GM12873 (cell line): ENCODE measurements around the gene SAMD13.

Experiments used
- TF ChIP-seq, protein P1 (sequence below): IDR thresholded peaks from 2 replicates; pipeline ENCODE4 v1.5.1; 2012; ENCODE audit warnings: low read depth, mild to moderate bottlenecking, moderate library complexity, low read length, control low read depth; ENCODE audit not compliant: insufficient read depth; ENCODE audit errors: missing control alignments

SAMD13 gene

DNA sequence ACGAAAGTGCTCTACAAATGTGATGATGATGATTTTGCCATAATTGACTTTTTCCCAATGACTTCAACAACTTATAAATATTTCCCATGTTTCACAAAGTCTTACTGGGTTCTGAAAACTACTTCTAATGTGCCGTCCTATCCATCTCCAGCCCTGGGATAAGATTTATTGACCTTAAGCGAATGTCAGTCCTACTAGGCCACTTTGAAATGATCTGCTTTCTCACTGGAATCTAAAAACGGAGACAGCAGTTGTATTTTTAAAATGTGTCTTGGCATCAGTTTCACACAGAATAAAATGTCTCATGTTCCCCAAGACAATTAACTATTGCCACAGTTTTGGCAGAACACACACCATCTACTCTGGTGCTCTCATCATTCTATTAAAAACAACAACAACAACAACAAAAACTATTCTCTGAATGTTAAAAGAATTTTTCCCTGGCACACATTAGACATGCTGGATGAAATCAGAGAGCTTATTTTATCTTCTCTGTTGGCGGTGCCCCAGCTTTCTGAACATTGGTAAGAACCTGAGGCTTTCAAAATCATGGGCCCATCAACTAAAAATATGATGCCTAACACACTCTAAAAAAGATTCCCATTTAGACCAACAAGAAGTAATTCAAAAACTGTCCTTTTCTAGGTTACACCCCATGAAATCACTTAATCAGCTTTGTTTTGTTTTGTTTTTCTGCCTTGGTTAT, 73.6 kb downstream of the SAMD13 start:
- TF ChIP-seq, protein P1, sequence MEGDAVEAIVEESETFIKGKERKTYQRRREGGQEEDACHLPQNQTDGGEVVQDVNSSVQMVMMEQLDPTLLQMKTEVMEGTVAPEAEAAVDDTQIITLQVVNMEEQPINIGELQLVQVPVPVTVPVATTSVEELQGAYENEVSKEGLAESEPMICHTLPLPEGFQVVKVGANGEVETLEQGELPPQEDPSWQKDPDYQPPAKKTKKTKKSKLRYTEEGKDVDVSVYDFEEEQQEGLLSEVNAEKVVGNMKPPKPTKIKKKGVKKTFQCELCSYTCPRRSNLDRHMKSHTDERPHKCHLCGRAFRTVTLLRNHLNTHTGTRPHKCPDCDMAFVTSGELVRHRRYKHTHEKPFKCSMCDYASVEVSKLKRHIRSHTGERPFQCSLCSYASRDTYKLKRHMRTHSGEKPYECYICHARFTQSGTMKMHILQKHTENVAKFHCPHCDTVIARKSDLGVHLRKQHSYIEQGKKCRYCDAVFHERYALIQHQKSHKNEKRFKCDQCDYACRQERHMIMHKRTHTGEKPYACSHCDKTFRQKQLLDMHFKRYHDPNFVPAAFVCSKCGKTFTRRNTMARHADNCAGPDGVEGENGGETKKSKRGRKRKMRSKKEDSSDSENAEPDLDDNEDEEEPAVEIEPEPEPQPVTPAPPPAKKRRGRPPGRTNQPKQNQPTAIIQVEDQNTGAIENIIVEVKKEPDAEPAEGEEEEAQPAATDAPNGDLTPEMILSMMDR, result no peak

DNA sequence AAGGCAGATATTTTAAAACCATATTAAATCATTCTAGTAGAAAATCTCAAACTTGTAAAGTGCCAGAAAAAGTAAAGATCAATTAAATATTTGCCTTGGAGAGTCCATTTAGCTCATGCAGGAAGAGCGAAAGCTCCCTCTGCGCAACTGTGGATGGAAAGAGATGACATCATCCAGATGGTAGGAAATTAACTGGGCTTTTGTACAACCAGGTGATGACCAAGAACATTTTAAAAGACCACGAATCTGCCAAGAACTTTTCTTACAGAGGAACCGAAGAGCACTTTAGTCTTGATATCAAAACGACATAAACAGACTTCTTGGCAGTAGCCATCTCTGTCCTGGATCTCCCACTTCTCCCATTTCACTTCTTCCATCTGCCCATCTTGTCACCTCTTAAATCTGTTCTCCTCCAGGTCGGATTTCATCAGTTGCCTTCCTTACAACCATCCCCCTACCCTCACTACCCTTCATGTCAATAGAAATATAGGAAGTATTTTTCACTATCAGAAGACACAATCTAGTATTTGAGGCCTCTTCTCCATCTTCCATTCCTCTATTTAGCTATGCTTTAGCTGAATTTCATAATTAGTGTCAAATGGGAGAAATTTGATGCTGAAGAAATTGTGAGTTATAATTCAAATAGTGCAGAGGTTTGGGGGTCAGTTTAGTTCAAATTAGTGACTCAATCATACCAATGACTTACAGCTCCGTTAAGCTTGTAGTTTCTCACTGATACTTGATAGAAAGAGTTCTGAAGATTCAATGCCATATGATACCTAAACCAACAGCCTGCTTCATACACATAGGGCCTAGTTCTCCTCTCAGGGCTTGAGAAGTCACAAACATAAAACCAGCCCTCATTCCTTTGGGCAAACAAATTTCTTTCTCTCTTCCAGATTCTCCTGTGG, 74.7 kb downstream of the SAMD13 start:
- TF ChIP-seq, protein P1, result no peak

DNA sequence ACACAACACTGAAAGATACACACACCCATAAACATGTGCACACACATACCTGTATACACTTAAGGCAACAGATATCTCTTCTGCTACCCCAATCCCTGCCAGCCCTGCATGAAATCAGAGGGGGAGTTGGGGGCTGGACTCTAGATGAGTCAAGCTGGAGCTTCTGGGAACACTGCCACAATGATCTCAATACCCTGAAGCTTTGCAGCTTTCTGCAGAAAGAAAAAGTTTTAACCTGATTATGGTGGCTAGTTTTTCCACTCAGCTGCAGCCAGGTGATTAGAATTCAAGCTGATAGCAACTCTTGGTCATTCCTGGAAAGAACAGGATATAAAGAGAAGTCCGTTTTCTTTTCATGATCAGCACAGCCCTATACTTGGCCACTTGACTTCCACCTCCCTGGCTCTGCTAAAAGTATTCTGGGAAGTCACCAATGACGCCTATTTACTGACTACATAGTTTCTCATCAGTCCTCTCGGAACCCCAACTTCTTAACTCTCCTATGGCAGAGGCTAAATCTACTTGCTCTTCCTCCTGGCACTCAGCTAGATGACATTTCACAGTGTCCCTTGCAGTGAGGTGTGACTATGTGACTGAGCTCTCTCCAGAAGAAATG, 76.1 kb downstream of the SAMD13 start:
- TF ChIP-seq, protein P1, result no peak

DNA sequence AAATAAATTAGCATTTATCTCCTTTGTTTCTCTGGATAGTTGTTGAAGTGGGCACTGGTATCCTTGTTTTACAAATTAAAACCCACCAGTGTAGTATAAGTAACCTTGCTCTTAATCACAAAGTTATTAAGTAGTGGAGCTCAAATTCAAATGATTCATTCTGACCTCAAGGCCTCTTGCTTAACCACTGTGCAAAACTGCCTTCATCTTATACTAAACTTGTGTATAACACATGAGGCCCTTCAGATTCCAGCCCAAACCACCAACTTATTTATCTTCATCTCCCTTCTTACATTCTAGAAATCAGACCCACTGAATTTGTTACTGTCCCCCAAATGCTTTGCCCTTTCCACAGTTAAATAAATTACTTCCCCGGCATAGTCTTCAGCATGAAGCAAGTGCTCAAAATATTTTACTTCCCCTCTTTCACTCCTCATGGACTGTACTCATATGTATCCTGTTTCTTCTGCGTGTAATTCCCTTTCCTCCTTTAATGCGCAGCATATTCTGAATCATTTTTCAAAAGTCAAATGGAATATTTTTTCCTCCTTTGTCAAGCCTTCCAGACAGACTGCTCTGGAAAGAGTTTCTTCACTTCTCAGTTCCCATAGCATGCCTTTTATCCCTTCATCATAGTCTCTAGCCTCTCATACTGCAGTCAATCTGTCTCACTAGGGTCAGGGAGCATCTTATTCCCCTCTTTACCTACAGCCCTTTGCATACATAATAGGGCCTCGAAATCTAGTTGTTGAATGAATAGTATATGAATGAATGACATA, 77.8 kb downstream of the SAMD13 start:
- TF ChIP-seq, protein P1, result no peak

DNA sequence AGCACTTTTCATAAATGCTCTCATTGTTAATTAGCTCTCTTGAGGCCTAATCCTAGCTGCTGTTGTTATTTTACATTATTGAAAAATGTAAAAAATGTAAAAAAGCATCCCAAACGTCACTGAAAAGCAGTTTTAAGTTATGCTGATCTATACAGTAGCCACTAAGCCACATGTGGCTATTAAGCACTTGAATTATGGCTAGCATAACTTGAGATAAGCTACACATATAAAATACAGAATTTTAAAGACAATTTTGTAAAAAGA, 78.3 kb downstream of the SAMD13 start:
- TF ChIP-seq, protein P1, result no peak

DNA sequence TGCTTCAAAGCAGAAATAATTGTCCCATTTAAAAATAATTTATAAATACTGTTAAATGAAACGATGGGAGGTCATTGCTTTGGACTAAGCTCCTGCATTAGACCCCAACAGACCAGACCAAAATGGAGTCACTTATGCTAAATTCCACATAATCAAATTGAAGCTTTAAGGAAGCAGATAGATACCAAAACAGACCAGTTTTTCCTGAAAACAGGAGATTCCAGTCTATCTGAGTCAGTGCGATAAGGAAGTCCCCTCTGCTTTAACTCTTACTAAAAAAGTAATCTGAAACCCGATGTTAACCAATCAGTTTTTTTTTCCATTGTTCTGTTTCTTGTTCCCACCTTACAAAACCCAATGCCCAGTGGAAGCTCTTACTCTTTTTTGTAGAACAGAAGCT, 80.6 kb downstream of the SAMD13 start:
- TF ChIP-seq, protein P1, result no peak
